OCI-LY1 (cell line): Measurements from ENCODE around the gene ADCY1.

Source experiments
- H2AFZ ChIP-seq: fragments of 200-600 bp; sonication (generic), shearing (Covaris generic); 2 replicates; pipeline ENCODE4 v1.6.0; 2014; ENCODE audit warnings: antibody characterized with exemption, mild to moderate bottlenecking, low read length
- H3F3A ChIP-seq: fragments of 200-600 bp; sonication (generic), shearing (Covaris generic); 2 replicates; pipeline ENCODE4 v1.6.0; 2014; ENCODE audit warnings: mild to moderate bottlenecking, antibody characterized with exemption, low read length, moderate library complexity; ENCODE audit not compliant: insufficient read depth
- H3K27ac ChIP-seq: fragments of 200-600 bp; sonication (generic); 2 replicates; pipeline ENCODE4 v1.5.1; 2014; ENCODE audit warnings: low read length, mixed run types, mild to moderate bottlenecking, low read depth; ENCODE audit not compliant: poor library complexity, severe bottlenecking
- H3K27me3 ChIP-seq: fragments of 200-600 bp; sonication (generic); 2 replicates; pipeline ENCODE4 v1.6.0; 2014; ENCODE audit warnings: antibody characterized with exemption, mild to moderate bottlenecking, low read length, moderate library complexity; ENCODE audit not compliant: insufficient read depth
- H3K36me3 ChIP-seq: fragments of 200-600 bp; sonication (generic); 2 replicates; pipeline ENCODE4 v1.6.1; 2014; ENCODE audit warnings: mild to moderate bottlenecking, antibody characterized with exemption, low read length, moderate library complexity, mixed read lengths; ENCODE audit not compliant: insufficient read depth
- H3K4me1 ChIP-seq: fragments of 200-600 bp; sonication (generic); 2 replicates; pipeline ENCODE4 v1.5.1; 2014; ENCODE audit warnings: mild to moderate bottlenecking, low read length, moderate library complexity; ENCODE audit not compliant: insufficient read depth, severe bottlenecking
- H3K4me2 ChIP-seq: fragments of 200-600 bp; sonication (generic), shearing (Covaris generic); 2 replicates; pipeline ENCODE4 v1.6.1; 2014; ENCODE audit warnings: low read length
- H3K4me3 ChIP-seq: fragments of 200-600 bp; sonication (generic); 2 replicates; pipeline ENCODE4 v1.5.1; 2014; ENCODE audit warnings: low read length, low read depth, mild to moderate bottlenecking, mixed read lengths; ENCODE audit not compliant: poor library complexity, severe bottlenecking
- H3K79me2 ChIP-seq: fragments of 200-600 bp; shearing (Covaris generic); 2 replicates; pipeline ENCODE4 v1.6.1; 2016; ENCODE audit warnings: mixed run types, low read length, mixed read lengths; ENCODE audit not compliant: insufficient read depth
- H3K9ac ChIP-seq: fragments of 200-600 bp; sonication (generic), shearing (Covaris generic); 2 replicates; pipeline ENCODE4 v1.6.1; 2014; ENCODE audit warnings: mild to moderate bottlenecking, low read length, mixed read lengths
- H3K9me2 ChIP-seq: fragments of 200-600 bp; sonication (generic), shearing (Covaris generic); 2 replicates; pipeline ENCODE4 v1.6.1; 2014; ENCODE audit warnings: low read depth, mild to moderate bottlenecking, low read length, mixed read lengths
- H3K9me3 ChIP-seq: fragments of 200-600 bp; shearing (Covaris generic); 2 replicates; pipeline ENCODE4 v1.6.1; 2014; ENCODE audit warnings: low read length, mixed read lengths
- H4K20me1 ChIP-seq: fragments of 200-600 bp; sonication (generic), shearing (Covaris generic); 2 replicates; pipeline ENCODE4 v1.6.0; 2016; ENCODE audit warnings: mild to moderate bottlenecking, low read length; ENCODE audit not compliant: insufficient read depth
- EZH2 ChIP-seq: fragments of 200-600 bp; sonication (generic), shearing (Covaris generic); IDR thresholded peaks from 2 replicates; pipeline ENCODE4 v1.8.0; 2017; ENCODE audit warnings: borderline replicate concordance, mixed run types, mild to moderate bottlenecking, antibody characterized with exemption, low read length, moderate library complexity, mixed read lengths
- TF ChIP-seq, protein P1 (sequence below): fragments of 200-600 bp; sonication (generic), shearing (Covaris generic); IDR thresholded peaks from 2 replicates; pipeline ENCODE4 v1.5.1; 2017; ENCODE audit warnings: mild to moderate bottlenecking, antibody characterized with exemption, low read length, moderate library complexity, mixed read lengths

ADCY1 gene

GRCh38 chr7:45646996-45647825 lies 73.0 kb downstream of the ADCY1 start:
- Histone ChIP-seq H3K9ac (no peak overlapping the region), H3K9me2 (no peaks in the 10 kb centered on the region), H3K4me1 (no peaks in the 10 kb centered on the region), H3K27me3 (no peaks in the 10 kb centered on the region), H3K9me3 (no peaks in the 10 kb centered on the region), H3K36me3 (no peaks in the 10 kb centered on the region), H4K20me1 (no peaks in the 10 kb centered on the region), H3K27ac (no peak overlapping the region), H2AFZ (no peak overlapping the region), H3K4me3 (no peak overlapping the region), H3K4me2 (no peak overlapping the region), H3F3A (no peaks in the 10 kb centered on the region), H3K79me2 (no peaks in the 10 kb centered on the region)
- no peak for TF ChIP-seq EZH2
- TF ChIP-seq, protein P1, sequence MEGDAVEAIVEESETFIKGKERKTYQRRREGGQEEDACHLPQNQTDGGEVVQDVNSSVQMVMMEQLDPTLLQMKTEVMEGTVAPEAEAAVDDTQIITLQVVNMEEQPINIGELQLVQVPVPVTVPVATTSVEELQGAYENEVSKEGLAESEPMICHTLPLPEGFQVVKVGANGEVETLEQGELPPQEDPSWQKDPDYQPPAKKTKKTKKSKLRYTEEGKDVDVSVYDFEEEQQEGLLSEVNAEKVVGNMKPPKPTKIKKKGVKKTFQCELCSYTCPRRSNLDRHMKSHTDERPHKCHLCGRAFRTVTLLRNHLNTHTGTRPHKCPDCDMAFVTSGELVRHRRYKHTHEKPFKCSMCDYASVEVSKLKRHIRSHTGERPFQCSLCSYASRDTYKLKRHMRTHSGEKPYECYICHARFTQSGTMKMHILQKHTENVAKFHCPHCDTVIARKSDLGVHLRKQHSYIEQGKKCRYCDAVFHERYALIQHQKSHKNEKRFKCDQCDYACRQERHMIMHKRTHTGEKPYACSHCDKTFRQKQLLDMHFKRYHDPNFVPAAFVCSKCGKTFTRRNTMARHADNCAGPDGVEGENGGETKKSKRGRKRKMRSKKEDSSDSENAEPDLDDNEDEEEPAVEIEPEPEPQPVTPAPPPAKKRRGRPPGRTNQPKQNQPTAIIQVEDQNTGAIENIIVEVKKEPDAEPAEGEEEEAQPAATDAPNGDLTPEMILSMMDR, result no peak

- no peaks in the 10 kb centered on the region for H3K9me3 ChIP-seq
- no peaks in the 10 kb centered on the region for H3K9me2 ChIP-seq
- H3K4me3 ChIP-seq, result no peak overlapping the region
- H3K27me3 ChIP-seq, result no peaks in the 10 kb centered on the region
- TF ChIP-seq, protein P1, result no peak
- TF ChIP-seq EZH2, result no peak
- H2AFZ ChIP-seq, result no peak overlapping the region
- H3F3A ChIP-seq, result no peaks in the 10 kb centered on the region
- no peaks in the 10 kb centered on the region for H3K36me3 ChIP-seq
- no peaks in the 10 kb centered on the region for H3K4me1 ChIP-seq
- H3K4me2 ChIP-seq, result no peak overlapping the region
- no peak overlapping the region for H3K27ac ChIP-seq
- H3K9ac ChIP-seq, result no peak overlapping the region
- H4K20me1 ChIP-seq, result no peaks in the 10 kb centered on the region
- H3K79me2 ChIP-seq, result no peaks in the 10 kb centered on the region
Measured at GRCh38 chr7:45647967-45648670, 74.0 kb downstream of the ADCY1 start.

DNA sequence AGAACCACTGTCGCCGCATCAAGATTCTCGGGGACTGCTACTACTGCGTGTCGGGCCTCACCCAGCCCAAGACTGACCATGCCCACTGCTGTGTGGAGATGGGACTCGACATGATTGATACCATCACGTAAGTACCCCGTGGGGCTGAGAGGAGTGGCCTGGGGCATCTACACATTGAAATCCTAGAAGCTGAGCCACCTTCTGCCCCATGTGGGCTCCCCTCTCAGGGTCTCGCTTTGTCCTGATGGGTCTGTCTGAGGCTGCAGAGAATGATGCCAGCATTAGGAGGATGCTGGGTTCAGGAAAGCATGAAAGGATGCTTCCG lies 74.5 kb downstream of the ADCY1 start:
- H3K4me1 ChIP-seq, result no peaks in the 10 kb centered on the region
- TF ChIP-seq, protein P1, result no peak
- TF ChIP-seq EZH2, result no peak
- H3K79me2 ChIP-seq, result no peaks in the 10 kb centered on the region
- no peak overlapping the region for H2AFZ ChIP-seq
- no peak overlapping the region for H3K9ac ChIP-seq
- no peaks in the 10 kb centered on the region for H4K20me1 ChIP-seq
- no peaks in the 10 kb centered on the region for H3K9me2 ChIP-seq
- no peaks in the 10 kb centered on the region for H3K9me3 ChIP-seq
- H3K4me3 ChIP-seq, result no peak overlapping the region
- H3K36me3 ChIP-seq, result no peaks in the 10 kb centered on the region
- H3K27ac ChIP-seq, result no peak overlapping the region
- H3F3A ChIP-seq, result no peaks in the 10 kb centered on the region
- H3K27me3 ChIP-seq, result no peaks in the 10 kb centered on the region
- H3K4me2 ChIP-seq, result no peak overlapping the region
